ENCODE data around the gene MPND. TPM values are rescaled to one million over a fixed set of nuclear protein-coding genes. Genes with fewer than 3 reads are reported as not detected.
A peak's percentile ranks its signal among the peaks of the same experiment; 100 is the strongest.

MPND gene
- total RNA-seq, 4 donors from 2014 or later, result 8.3 to 26.1 (median 20.8) TPM

GRCh38 chr19:4350726-4351125 lies 7.4 kb downstream of the MPND start:
- Histone ChIP-seq H3K27me3 (no peaks in the 10 kb centered on the region), H3K4me3 (no peak overlapping the region), H3K4me1 (no peaks in the 10 kb centered on the region), H3K9me3 (no peaks in the 10 kb centered on the region), H3K36me3 (peaks cover 0 to 38% (median 0%) of the 10 kb centered on the region in 3 donors), H3K27ac (no peak overlapping the region)
- TF ChIP-seq CTCF (IDR thresholded peaks at IDR 0.05) (no peak), POLR2A (IDR thresholded peaks at IDR 0.05) (no peak)
- no peak for DNase-seq

- Histone ChIP-seq H3K4me1 (no peaks in the 10 kb centered on the region), H3K36me3 (peaks cover 0 to 34% (median 0%) of the 10 kb centered on the region in 3 donors), H3K27me3 (no peaks in the 10 kb centered on the region), H3K4me3 (no peak overlapping the region), H3K9me3 (no peaks in the 10 kb centered on the region), H3K27ac (no peak overlapping the region)
- DNase-seq, result peak in 2 of 3 donors; percentile 54 to 78
- TF ChIP-seq CTCF (IDR thresholded peaks at IDR 0.05), result peak; percentile 29 to 93 (median 71)
- TF ChIP-seq POLR2A (IDR thresholded peaks at IDR 0.05), result no peak
Observed at GRCh38 chr19:4352701-4353121, 9.3 kb downstream of the MPND start.

GRCh38 chr19:4354282-4354681 lies 10.9 kb downstream of the MPND start:
- H3K27ac ChIP-seq, result no peak overlapping the region
- H3K4me3 ChIP-seq, result no peak overlapping the region
- no peaks in the 10 kb centered on the region for H3K4me1 ChIP-seq
- H3K27me3 ChIP-seq, result no peaks in the 10 kb centered on the region
- DNase-seq, result no peak
- H3K9me3 ChIP-seq, result no peaks in the 10 kb centered on the region
- TF ChIP-seq POLR2A (IDR thresholded peaks at IDR 0.05) (no peak), CTCF (IDR thresholded peaks at IDR 0.05) (no peak)
- peaks cover 0 to 32% (median 0%) of the 10 kb centered on the region in 3 donors for H3K36me3 ChIP-seq

- Histone ChIP-seq H3K27me3 (no peaks in the 10 kb centered on the region), H3K4me3 (no peak overlapping the region), H3K9me3 (no peaks in the 10 kb centered on the region), H3K27ac (no peak overlapping the region), H3K36me3 (peaks cover 0 to 39% (median 0%) of the 10 kb centered on the region in 3 donors), H3K4me1 (no peaks in the 10 kb centered on the region)
- DNase-seq, result no peak
- TF ChIP-seq POLR2A (IDR thresholded peaks at IDR 0.05) (no peak), CTCF (IDR thresholded peaks at IDR 0.05) (no peak)
Observed at GRCh38 chr19:4354897-4355296, 11.5 kb downstream of the MPND start.

GRCh38 chr19:4357095-4357797 lies 13.9 kb downstream of the MPND start:
- peaks cover 0 to 62% (median 0%) of the 10 kb centered on the region in 3 donors for H3K36me3 ChIP-seq
- H3K27ac ChIP-seq, result no peak overlapping the region
- H3K4me3 ChIP-seq, result no peak overlapping the region
- no peaks in the 10 kb centered on the region for H3K27me3 ChIP-seq
- H3K4me1 ChIP-seq, result no peaks in the 10 kb centered on the region
- TF ChIP-seq POLR2A (IDR thresholded peaks at IDR 0.05), result no peak
- no peak for TF ChIP-seq CTCF (IDR thresholded peaks at IDR 0.05)
- H3K9me3 ChIP-seq, result no peaks in the 10 kb centered on the region
- no peak for DNase-seq

Measured in Peyer's patch (tissue), 4 donors.